ENCODE results near the gene NADSYN1.

DNA sequence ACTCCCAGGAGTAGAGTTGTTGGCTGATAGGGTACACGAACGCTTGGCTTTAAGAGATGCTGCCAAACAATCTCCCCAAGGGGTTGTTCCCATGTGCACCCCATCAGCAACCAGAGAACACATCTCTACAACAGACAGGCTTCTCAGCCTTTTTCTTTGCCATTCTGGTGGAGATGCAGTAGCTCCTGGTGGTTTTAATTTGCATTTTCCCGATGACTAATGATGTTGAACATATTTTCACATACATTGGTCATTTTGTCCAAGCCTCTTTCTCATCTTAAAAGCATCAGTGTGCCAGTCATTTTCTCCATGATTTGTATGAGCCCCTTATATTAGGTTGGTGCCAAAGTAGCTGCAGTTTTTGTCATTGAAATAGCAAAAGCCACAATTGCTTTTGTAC, 26.6 kb upstream of the NADSYN1 start:
- no peak for TF ChIP-seq CTCF (conservative IDR thresholded peaks at IDR 0.05; ENCODE audit: low read depth, low read length)
- TF ChIP-seq EZH2 (IDR thresholded peaks at IDR 0.05; ENCODE audit: borderline replicate concordance, low read depth, low read length, poor library complexity, severe bottlenecking), result no peak
